GM12864 (cell line): ENCODE measurements around the gene PKHD1.

ENCODE experiments used
- DNase-seq: peaks from one replicate; pipeline ENCODE4 v3.0.0-alpha.2; 2011; ENCODE audit warnings: low read depth
- H3K4me3 ChIP-seq: 2 replicates; pipeline ENCODE4 v1.5.1; 2011; ENCODE audit warnings: mild to moderate bottlenecking, low read depth, low read length, control low read depth
- CTCF ChIP-seq: IDR thresholded peaks from 2 replicates; pipeline ENCODE4 v1.5.1; 2011; ENCODE audit warnings: low read depth, mild to moderate bottlenecking, moderate library complexity, low read length, control low read depth, inconsistent platforms; ENCODE audit errors: missing control alignments

The PKHD1 gene

GRCh38 chr6:52016915-52017748, 70.3 kb downstream of the PKHD1 start:
- TF ChIP-seq CTCF, result no peak
- no peak for DNase-seq
- no peak overlapping the region for H3K4me3 ChIP-seq

DNA sequence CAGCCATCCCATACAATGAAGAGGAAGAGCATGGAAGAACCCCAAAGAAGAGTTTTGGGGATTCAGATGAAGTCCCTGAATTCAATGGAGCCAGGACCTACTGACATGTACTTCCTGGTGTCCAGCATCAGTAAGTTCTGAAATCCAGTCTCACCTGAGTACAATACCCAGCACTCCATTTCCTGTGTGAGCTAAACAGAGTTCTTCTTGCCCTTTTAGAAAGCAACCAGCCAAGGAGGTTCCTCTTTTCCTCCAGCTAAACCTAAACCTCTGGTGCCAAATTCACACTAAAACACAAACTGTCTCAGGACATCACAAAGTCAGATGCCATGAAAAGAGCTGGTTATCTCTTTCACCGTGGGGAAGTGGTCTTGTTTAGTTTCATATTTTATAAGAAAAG, 71.5 kb downstream of the PKHD1 start:
- TF ChIP-seq CTCF, result no peak
- no peak overlapping the region for H3K4me3 ChIP-seq
- no peak for DNase-seq

DNA sequence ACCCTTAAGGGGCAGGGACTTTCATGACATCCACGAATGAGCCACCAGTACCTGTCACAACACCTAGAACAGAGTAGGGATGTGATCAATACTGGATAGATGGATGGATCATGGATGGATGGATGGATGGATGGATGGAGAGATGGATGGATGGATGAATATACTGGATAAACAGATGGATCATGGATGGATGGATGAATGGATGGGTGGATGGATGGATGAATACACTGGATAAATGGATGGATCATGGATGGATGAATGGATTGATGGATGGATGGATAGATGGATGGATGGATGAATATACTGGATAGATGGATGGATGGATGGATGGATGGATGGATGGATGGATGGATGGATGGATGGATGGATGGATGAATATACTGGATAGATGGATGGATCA, 73.0 kb downstream of the PKHD1 start:
- no peak for DNase-seq
- no peak for TF ChIP-seq CTCF

DNA sequence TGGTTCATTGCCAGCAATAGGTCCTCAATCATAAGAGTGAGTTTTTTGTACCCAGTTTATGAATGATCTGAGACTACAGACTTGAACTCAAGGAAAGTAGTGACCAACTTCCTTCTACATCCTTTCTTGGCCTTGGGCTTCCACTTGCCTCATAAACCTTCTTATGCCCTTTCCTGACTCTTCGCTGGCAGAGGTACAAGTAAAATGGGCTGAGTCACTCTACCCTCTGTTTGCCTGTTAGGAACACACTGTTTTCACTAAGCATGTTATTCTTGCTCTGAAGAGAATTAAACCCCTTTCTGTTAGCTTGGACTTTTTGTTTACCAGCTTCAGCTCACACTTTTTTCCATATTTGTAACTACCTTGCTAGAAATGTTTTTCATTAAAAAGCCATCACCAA, 74.4 kb downstream of the PKHD1 start:
- no peak for TF ChIP-seq CTCF
- no peak for DNase-seq
- no peak overlapping the region for H3K4me3 ChIP-seq

More for the DNA sequence above, 73.0 kb downstream of the PKHD1 start:
- H3K4me3 ChIP-seq, result no peak overlapping the region

GRCh38 chr6:52012582-52012981, 74.8 kb downstream of the PKHD1 start:
- no peak overlapping the region for H3K4me3 ChIP-seq
- TF ChIP-seq CTCF, result no peak
- DNase-seq, result no peak

DNA sequence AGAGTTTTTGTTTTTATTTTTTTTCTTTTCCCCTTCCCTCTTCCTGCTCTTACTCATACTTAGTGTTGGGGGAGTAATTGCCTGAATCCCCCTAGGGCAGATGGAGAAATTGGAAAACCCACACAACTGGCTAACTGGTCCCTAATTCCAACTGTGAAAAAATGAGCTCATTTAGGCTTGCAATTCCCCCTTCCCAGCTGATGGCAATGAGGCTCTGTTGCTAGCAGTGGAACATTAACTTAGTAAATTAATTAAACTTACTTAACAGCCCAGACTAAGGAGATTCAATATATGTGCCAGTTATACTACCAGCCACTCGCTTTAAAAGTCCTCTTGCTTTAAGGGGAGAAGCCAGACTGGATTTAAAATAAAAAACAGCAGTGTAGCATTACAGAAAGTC, 76.6 kb downstream of the PKHD1 start:
- DNase-seq, result no peak
- no peak for TF ChIP-seq CTCF

GRCh38 chr6:52010145-52010544, 77.3 kb downstream of the PKHD1 start:
- TF ChIP-seq CTCF, result no peak
- DNase-seq, result no peak
- H3K4me3 ChIP-seq, result no peak overlapping the region

More for the DNA sequence above, 76.6 kb downstream of the PKHD1 start:
- H3K4me3 ChIP-seq, result no peak overlapping the region
